ENCODE measurements around the gene MUC4. TPM values are rescaled to one million over a fixed set of nuclear protein-coding genes. Genes with fewer than 3 reads are reported as not detected.

The MUC4 gene
- total and polyA plus RNA-seq, 9 of the 15 experiments (the other 6 are each of a cell fraction or from before 2014, with no cell fraction given) = under 0.01 to 0.21 (median 0.10) TPM; not detected in 4

DNA sequence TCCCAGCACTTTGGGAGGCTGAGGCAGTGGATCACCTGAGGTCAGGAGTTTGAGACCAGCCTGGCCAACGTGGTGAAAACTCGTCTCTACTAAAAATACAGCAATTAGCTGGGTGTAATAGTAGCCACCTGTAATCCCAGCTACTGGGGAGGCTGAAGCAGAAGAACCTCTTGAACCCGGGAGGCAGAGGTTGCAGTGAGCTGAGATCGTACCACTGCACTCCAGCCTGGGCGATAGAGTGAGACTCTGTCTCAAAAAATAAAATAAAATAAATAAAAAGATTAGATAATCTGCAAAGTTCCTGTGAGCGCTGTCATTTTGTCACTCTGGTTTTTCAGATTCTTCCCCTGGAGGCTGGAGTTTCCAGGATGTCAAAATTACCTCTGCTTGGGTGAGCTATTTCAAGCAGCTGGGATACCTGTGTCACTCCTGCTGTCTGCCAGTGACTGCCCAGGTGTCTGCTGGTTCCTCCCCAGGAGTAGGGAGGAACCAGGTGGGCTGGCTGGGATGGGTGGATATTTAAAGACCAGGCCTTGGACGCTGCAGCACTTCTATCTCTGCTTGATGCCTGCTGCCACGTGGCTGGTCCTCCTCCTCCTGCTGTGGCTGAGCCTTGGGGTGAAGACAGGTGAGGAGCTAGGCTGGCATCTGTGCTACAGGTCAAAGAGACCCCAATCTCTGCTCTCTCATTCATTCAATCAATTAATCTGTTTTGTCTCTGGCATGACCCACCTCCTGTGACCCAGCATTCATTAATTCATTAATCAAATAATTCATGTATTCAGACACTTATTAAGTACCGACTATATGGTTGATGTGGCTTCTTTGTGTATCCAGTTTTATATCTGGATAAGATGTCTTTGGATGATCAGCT, 110.5 kb downstream of the MUC4 start (continued):
- TF ChIP-seq HNRNPUL1 (IDR thresholded peaks at IDR 0.05; ENCODE audit: low read length) (no peak), SUPT5H (IDR thresholded peaks at IDR 0.05) (0 out of 2 replicates have a peak, but pooled peaks have one; percentile 20), POLR2A (conservative IDR thresholded peaks at IDR 0.05) (peak; percentile 22; the same call in 1 of the 2 replicates), SAP30 (IDR thresholded peaks at IDR 0.05; ENCODE audit: borderline replicate concordance, insufficient read depth, low read depth, low read length, poor library complexity, severe bottlenecking) (peak; percentile 44)
- TF ChIP-seq, protein P1, sequence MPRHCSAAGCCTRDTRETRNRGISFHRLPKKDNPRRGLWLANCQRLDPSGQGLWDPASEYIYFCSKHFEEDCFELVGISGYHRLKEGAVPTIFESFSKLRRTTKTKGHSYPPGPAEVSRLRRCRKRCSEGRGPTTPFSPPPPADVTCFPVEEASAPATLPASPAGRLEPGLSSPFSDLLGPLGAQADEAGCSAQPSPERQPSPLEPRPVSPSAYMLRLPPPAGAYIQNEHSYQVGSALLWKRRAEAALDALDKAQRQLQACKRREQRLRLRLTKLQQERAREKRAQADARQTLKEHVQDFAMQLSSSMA (CRISPR knock-in tag; IDR thresholded peaks at IDR 0.05) = no peak
- TF ChIP-seq, protein P2, sequence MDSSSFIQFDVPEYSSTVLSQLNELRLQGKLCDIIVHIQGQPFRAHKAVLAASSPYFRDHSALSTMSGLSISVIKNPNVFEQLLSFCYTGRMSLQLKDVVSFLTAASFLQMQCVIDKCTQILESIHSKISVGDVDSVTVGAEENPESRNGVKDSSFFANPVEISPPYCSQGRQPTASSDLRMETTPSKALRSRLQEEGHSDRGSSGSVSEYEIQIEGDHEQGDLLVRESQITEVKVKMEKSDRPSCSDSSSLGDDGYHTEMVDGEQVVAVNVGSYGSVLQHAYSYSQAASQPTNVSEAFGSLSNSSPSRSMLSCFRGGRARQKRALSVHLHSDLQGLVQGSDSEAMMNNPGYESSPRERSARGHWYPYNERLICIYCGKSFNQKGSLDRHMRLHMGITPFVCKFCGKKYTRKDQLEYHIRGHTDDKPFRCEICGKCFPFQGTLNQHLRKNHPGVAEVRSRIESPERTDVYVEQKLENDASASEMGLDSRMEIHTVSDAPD (CRISPR knock-in tag; IDR thresholded peaks at IDR 0.05) = peak; percentile 9; the same call in 1 of the 2 replicates
- TF ChIP-seq, protein P3, sequence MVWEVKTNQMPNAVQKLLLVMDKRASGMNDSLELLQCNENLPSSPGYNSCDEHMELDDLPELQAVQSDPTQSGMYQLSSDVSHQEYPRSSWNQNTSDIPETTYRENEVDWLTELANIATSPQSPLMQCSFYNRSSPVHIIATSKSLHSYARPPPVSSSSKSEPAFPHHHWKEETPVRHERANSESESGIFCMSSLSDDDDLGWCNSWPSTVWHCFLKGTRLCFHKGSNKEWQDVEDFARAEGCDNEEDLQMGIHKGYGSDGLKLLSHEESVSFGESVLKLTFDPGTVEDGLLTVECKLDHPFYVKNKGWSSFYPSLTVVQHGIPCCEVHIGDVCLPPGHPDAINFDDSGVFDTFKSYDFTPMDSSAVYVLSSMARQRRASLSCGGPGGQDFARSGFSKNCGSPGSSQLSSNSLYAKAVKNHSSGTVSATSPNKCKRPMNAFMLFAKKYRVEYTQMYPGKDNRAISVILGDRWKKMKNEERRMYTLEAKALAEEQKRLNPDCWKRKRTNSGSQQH (CRISPR knock-in tag; IDR thresholded peaks at IDR 0.05) = 0 out of 2 replicates have a peak, but pooled peaks have one; percentile 35
- TF ChIP-seq, protein P4, sequence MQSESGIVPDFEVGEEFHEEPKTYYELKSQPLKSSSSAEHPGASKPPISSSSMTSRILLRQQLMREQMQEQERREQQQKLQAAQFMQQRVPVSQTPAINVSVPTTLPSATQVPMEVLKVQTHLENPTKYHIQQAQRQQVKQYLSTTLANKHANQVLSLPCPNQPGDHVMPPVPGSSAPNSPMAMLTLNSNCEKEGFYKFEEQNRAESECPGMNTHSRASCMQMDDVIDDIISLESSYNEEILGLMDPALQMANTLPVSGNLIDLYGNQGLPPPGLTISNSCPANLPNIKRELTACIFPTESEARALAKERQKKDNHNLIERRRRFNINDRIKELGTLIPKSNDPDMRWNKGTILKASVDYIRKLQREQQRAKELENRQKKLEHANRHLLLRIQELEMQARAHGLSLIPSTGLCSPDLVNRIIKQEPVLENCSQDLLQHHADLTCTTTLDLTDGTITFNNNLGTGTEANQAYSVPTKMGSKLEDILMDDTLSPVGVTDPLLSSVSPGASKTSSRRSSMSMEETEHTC (IDR thresholded peaks at IDR 0.05) = no peak

All from K562 (cell line).